ENCODE measurements around the gene KCNMA1.

KCNMA1 gene

DNA sequence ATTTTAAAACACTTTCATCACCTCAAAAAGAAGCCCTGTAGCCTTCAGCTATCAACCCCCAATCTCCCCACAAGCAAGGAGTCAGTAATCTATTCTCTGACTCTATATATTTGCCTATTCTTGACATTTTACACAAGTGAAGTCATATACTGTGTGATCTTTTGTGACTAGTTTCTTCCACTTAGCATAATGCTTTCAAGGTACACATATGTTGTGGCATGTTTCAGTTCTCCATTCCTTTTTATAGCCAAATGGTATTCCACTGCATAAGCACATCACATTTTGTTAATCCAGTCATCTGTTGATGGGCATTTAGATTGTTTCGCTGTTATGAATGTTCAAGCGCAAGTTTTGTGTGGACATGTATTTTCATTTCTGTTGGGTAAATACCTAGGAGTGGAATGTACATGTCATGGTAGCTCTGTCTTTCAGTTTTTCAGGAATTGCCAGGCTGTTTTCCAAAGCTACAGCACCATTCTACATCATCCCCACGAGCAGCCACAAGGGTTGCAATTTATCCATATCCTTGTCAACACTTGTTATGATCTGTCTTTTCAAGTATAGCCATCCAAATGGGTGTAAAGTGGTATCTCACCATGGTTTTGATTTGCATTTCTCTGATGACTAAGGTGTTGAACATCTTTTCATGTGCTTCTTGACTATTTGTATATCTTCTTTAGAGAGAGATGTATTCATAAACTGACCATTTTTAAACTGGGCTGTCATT, 405.6 kb downstream of the KCNMA1 start:
- no peak for DNase-seq
- peak; percentile 65 for ATAC-seq
- Mint-ChIP-seq H3K4me1 (peaks cover 7% of the 10 kb centered on the region), H3K4me3 (no peak overlapping the region), H3K9me3 (no peaks in the 10 kb centered on the region), H3K27me3 (peaks cover 2% of the 10 kb centered on the region), H3K36me3 (ENCODE audit: low read depth) (no peaks in the 10 kb centered on the region), H3K27ac (no peak overlapping the region)

DNA sequence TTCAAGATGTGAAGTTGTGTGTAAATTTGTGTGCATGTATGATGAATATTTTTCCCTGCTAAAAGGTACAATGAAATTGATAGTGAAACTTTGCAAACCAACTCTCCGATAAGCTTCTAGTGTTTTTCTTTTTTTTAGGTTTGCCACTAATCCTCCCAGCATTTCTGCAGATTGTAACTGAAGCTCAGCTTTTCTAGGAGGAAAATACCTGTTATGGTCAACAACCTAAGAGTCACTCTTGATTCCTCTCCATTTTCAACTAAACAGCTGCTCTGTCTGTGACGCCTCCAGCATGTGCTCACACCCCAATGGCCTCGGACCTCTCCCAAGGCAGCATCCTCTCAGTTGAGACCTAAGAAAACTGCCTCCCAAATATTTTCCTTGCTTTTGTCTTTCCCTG, 406.2 kb downstream of the KCNMA1 start:
- ATAC-seq (no peak), DNase-seq (no peak)
- peak overlapping the region; percentile 20 for H3K27ac Mint-ChIP-seq
- H3K9me3 Mint-ChIP-seq = no peaks in the 10 kb centered on the region
- peaks cover 7% of the 10 kb centered on the region for H3K4me1 Mint-ChIP-seq
- H3K4me3 Mint-ChIP-seq = no peak overlapping the region
- H3K27me3 Mint-ChIP-seq = peaks cover 2% of the 10 kb centered on the region
- no peaks in the 10 kb centered on the region for H3K36me3 Mint-ChIP-seq (ENCODE audit: low read depth)

DNA sequence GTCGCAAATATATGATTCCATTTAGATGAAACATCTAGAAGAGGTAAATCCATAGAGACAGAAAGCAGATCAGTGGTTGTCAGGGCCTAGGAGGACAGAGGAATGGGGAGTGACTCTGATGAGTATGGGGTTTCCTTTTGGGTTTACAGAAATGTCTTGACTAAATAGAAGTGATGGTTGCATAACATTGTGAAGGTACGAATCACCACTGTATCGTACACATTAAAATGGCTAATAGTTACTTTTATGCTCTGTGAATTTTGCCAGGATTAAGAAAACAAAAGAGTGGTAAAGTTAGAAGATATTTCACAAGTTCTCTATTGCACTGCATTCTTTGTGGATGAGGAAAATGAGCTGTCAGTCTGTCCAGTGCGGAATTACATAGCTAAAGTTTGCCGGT, 407.4 kb downstream of the KCNMA1 start:
- H3K9me3 Mint-ChIP-seq = no peaks in the 10 kb centered on the region

DNA sequence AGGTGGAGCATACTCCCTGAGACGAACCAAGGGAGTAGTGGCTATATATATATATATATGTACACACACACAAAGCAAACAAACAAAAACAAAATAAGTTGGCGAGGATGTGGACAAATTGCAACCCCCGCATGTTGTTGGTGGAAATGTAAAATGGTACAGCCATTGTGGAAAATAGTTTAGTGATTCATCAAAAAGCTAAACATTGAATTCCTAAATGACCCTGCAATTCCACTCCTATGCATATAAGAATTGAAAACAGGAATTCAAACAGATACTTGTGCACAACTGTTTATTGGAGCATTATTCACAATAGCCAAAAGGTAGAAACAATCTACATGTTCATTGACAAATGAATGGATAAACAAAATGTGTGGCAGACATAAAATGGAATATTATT, 407.9 kb downstream of the KCNMA1 start:
- Mint-ChIP-seq H3K36me3 (ENCODE audit: low read depth) (no peaks in the 10 kb centered on the region), H3K4me1 (peaks cover 14% of the 10 kb centered on the region), H3K4me3 (no peak overlapping the region), H3K27me3 (peaks cover 2% of the 10 kb centered on the region), H3K9me3 (no peaks in the 10 kb centered on the region), H3K27ac (no peak overlapping the region)
- no peak for ATAC-seq
- DNase-seq = no peak

More for the DNA sequence above, 407.4 kb downstream of the KCNMA1 start:
- peaks cover 11% of the 10 kb centered on the region for H3K4me1 Mint-ChIP-seq
- ATAC-seq (no peak), DNase-seq (no peak)
- H3K36me3 Mint-ChIP-seq (ENCODE audit: low read depth) = no peaks in the 10 kb centered on the region
- H3K4me3 Mint-ChIP-seq = no peak overlapping the region
- H3K27ac Mint-ChIP-seq = no peak overlapping the region
- peaks cover 2% of the 10 kb centered on the region for H3K27me3 Mint-ChIP-seq

DNA sequence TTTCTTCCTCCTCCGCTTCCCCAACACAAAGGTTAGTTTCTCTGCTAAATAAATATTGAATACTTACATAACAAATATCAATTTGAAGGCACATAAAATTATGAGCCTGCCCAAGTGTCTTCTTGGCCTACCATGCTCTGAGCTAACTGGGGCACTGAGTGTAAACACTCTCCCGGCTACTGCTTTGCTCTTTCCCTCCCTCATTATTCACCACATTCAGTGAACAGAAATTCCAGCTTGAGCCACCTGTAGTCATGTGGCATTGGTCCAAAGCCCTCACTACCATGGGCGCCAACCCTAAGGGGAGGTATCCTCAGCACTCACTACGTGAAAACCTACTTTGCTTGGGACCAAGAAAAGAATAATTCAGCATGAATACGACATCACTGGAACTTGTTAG, 409.0 kb downstream of the KCNMA1 start:
- H3K4me3 Mint-ChIP-seq = no peak overlapping the region
- DNase-seq (no peak), ATAC-seq (no peak)
- H3K9me3 Mint-ChIP-seq = no peaks in the 10 kb centered on the region
- no peak overlapping the region for H3K27ac Mint-ChIP-seq
- no peaks in the 10 kb centered on the region for H3K36me3 Mint-ChIP-seq (ENCODE audit: low read depth)
- peaks cover under 1% of the 10 kb centered on the region for H3K27me3 Mint-ChIP-seq
- peaks cover 14% of the 10 kb centered on the region for H3K4me1 Mint-ChIP-seq

DNA sequence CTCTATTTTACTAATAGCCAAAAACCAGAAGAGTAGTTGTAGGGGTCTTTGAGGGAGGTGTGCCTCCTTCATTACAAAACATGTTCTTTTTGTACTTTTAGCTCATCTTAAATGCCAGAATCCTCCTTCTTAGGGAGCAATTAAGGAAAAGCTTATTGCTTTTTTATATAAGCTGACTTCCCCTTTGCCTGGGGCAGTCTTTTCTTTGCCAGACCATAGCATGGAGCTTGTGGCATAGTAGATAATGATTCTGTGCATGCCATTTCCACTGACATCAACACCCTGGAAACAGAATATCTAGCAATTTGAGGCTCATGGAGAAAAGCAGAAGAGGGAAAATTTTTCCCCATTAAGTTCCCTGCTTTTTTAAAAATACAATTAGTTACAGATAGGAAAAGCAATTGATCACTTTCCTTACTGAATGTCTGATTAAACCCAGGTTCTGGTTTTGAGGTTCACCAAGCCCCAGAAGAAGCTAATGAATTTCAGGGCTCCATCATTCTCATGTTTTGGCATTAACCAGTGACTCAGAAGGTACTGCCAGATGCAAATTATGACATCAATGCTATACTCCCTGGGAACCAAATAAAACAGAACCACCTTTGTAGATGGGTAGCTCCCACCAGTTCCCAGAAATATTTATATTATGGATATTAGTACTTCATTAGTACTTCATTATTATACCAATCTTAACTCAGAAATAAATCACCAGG, 410.6 kb downstream of the KCNMA1 start:
- Mint-ChIP-seq H3K36me3 (ENCODE audit: low read depth) (no peaks in the 10 kb centered on the region), H3K4me1 (peaks cover 14% of the 10 kb centered on the region), H3K9me3 (no peaks in the 10 kb centered on the region), H3K27me3 (peaks cover 3% of the 10 kb centered on the region), H3K4me3 (no peak overlapping the region), H3K27ac (no peak overlapping the region)
- ATAC-seq (no peak), DNase-seq (no peak)

DNA sequence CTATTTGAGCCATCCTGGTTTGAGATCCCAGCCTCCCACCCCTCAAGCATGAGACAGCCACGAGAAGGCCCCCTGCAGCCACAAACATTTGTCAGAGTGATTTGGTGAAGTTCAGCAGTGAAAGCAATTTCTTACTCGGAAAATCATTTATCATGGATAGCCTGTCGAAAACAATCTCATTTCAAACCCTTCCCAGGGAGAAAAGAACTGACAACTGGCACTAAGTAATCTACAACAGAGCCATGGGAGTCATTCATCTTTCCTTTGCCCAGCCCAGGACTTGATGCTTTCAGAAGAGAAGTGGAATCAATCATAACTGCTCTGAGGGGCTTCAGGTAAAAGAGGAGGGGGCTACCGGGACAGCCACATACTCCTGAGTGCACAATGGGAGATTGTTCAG, 411.2 kb downstream of the KCNMA1 start:
- ATAC-seq = no peak
- DNase-seq = no peak
- no peak overlapping the region for H3K27ac Mint-ChIP-seq
- H3K4me3 Mint-ChIP-seq = no peak overlapping the region
- H3K27me3 Mint-ChIP-seq = peaks cover 3% of the 10 kb centered on the region
- no peaks in the 10 kb centered on the region for H3K9me3 Mint-ChIP-seq
- H3K4me1 Mint-ChIP-seq = peaks cover 9% of the 10 kb centered on the region
- H3K36me3 Mint-ChIP-seq (ENCODE audit: low read depth) = no peaks in the 10 kb centered on the region

DNA sequence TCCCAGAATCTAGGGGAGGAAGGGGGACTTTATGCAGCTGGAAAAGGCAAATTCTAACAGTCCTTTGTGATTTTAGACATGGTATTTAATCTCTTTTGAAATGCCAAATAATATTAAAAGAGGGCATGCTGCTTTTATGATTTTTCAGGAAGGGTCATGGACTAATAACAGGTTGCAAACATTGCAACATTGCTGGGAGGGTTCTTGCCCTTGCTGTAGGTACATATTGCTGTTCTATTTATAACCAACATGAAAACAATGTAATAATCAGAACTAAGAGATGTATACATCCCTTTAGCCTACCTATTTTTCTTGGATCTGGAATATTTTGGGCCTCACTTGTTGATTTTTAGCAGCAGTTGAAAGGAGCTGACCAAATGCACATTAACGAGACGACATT, 411.6 kb downstream of the KCNMA1 start:
- Mint-ChIP-seq H3K36me3 (ENCODE audit: low read depth) (no peaks in the 10 kb centered on the region), H3K27me3 (peaks cover 3% of the 10 kb centered on the region), H3K27ac (no peak overlapping the region), H3K4me3 (no peak overlapping the region), H3K4me1 (peaks cover 8% of the 10 kb centered on the region), H3K9me3 (no peaks in the 10 kb centered on the region)
- ATAC-seq (no peak), DNase-seq (no peak)

DNA sequence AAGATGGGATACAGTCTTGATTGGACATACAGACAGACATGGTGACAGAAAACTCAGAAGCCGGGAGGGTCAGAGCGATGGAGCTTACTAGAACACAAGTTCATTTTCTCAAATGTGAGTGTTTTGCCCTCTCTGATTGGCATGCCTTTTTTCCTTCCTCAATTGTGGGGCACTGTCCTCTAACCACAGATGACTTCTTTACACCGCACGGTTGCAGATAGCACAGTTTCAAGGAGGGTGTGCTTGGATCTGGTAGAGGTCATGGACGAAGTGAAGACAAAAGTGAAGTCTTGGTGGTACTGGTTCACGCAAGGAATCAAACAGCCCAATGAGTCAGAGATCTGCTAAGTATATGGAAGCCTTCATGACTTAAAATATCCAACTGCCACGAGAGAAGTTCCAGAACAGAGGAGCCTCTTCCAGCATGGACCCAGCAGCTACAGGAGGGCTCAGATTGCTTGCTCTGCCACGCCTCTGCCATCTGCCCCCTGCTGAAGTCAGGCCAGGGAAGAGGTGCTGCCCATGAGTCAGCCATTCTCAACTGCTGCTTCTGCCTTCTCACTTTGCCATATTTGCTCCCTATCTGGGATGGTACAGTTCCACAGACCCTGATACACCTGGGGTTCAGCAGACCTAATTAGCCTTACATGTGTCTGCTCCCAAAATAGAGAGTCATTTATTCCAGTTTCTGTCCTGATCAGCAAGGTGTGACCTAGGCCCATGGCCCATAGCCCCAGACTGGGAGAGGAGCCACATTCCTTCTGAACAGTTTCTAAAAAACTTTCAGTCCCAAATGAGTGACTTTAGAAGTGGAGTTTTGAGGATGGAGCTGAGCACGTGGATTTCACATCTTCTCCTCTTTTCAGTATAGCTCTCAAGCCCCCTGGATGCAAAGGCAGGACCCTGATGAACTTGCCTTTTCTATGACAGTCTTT, 413.8 kb downstream of the KCNMA1 start:
- peaks cover 3% of the 10 kb centered on the region for H3K27me3 Mint-ChIP-seq
- ATAC-seq = peak; percentile 28
- H3K36me3 Mint-ChIP-seq (ENCODE audit: low read depth) = no peaks in the 10 kb centered on the region
- no peak for DNase-seq
- H3K27ac Mint-ChIP-seq = no peak overlapping the region
- H3K9me3 Mint-ChIP-seq = no peaks in the 10 kb centered on the region
- no peak overlapping the region for H3K4me3 Mint-ChIP-seq
- peaks cover 8% of the 10 kb centered on the region for H3K4me1 Mint-ChIP-seq

DNA sequence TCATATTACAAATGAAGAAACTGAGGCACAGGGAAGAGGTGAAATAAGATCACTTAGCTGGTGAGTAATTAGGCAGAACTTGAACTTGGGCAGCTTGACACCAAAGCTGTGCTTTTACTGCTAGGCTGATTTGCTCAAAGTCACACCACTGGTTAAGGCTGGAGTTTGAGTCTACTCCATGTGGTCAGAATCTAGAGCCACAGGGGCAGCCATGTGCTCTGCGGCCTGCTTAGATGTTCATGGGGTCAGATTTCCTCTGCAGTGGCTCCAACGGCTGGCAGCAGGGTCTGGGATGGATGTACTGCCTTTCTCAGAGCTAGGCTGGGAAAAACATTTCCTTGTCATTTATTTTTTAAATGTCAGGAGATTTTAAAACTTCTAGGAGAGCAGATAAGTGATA, 417.5 kb downstream of the KCNMA1 start:
- peaks cover 3% of the 10 kb centered on the region for H3K4me1 Mint-ChIP-seq
- ATAC-seq (no peak), DNase-seq (no peak)
- H3K4me3 Mint-ChIP-seq = no peak overlapping the region
- H3K9me3 Mint-ChIP-seq = no peaks in the 10 kb centered on the region
- H3K36me3 Mint-ChIP-seq (ENCODE audit: low read depth) = no peaks in the 10 kb centered on the region
- peaks cover 3% of the 10 kb centered on the region for H3K27me3 Mint-ChIP-seq
- no peak overlapping the region for H3K27ac Mint-ChIP-seq

DNA sequence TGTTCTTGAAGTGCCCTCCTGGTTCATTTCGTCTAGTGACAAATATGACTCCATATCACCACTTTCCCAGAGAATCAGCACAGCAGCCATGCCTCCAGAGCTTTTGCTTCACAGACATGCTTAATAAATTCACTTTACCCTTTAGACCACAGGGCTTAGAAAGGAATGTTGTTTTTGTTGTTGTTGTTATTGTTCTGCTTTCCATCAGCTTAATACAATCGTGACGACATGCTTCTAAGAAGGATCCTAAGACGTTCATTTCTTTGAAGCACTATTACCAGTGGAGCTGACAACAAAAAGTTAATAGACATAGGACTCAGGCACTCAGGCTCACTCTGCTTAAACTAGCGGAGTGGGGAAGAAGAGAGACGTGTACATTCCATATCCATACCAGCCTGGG, 418.6 kb downstream of the KCNMA1 start:
- H3K27me3 Mint-ChIP-seq = peaks cover 3% of the 10 kb centered on the region
- DNase-seq (no peak), ATAC-seq (no peak)
- no peak overlapping the region for H3K4me3 Mint-ChIP-seq
- H3K36me3 Mint-ChIP-seq (ENCODE audit: low read depth) = no peaks in the 10 kb centered on the region
- H3K27ac Mint-ChIP-seq = no peak overlapping the region
- H3K4me1 Mint-ChIP-seq = no peaks in the 10 kb centered on the region
- no peaks in the 10 kb centered on the region for H3K9me3 Mint-ChIP-seq

DNA sequence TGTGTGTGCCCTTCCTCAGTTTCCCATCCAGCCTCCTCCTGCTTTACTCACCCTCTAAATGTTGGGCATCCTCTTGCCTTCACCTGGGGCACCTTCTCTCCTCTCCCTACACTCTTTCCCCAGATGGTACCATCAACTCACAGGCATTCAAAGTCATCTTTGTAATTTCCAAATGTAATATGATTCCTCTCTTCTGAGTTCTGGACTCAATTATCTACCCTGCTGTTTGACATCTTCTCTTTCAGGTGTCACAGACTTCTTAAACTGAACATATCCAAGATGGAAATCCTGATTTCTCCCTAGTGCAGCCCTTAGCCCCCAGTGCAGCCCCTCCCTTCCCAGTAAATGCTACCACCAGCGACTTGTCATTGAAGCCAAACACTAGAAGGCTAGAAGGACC, 422.8 kb downstream of the KCNMA1 start:
- Mint-ChIP-seq H3K4me1 (no peaks in the 10 kb centered on the region), H3K4me3 (no peak overlapping the region), H3K27me3 (peaks cover 8% of the 10 kb centered on the region), H3K36me3 (ENCODE audit: low read depth) (no peaks in the 10 kb centered on the region), H3K27ac (no peak overlapping the region), H3K9me3 (no peaks in the 10 kb centered on the region)
- no peak for ATAC-seq
- no peak for DNase-seq

DNA sequence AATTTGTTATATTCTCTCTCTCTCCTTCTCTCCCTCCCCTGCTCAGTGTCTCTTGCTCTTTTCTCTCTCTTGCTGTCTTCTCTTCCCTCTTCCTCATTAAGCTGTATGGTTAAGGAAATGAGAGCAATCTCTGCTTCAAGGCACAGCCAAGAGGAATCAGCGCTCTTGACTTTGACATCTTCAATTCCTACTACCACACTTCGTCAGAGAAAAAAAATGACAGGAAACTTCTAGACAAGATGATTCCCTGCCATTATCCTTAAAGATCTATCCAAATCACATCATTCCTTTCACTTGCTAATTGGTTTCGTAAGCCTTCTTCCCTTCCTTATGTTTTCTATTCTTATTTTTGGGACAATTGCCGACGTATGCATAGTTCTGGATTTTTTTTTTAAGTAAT, 425.0 kb downstream of the KCNMA1 start:
- Mint-ChIP-seq H3K36me3 (ENCODE audit: low read depth) (no peaks in the 10 kb centered on the region), H3K27ac (no peak overlapping the region), H3K4me3 (no peak overlapping the region), H3K4me1 (no peaks in the 10 kb centered on the region), H3K9me3 (no peaks in the 10 kb centered on the region), H3K27me3 (peaks cover 9% of the 10 kb centered on the region)
- ATAC-seq = no peak
- no peak for DNase-seq

DNA sequence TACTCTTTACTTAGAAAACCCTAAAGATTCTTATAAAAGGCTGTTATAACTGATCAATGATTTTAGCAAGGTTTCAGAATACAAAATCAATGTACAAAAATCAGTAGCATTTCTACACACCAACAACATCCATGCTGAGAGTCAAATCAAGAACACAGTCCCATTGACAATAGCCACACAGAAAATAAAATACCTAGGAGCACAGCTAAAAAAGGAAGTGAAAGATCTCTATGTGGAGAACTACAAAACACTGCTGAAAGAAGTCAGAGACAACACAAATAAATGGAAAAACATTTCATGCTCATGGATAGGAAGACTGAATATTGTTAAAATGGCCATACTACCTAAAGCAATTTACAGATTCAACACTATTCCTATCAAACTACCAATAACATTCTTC, 427.0 kb downstream of the KCNMA1 start:
- H3K27me3 Mint-ChIP-seq = peaks cover 9% of the 10 kb centered on the region
- H3K27ac Mint-ChIP-seq = no peak overlapping the region
- ATAC-seq (no peak), DNase-seq (no peak)
- H3K4me1 Mint-ChIP-seq = no peaks in the 10 kb centered on the region
- no peaks in the 10 kb centered on the region for H3K36me3 Mint-ChIP-seq (ENCODE audit: low read depth)
- H3K4me3 Mint-ChIP-seq = no peak overlapping the region
- no peaks in the 10 kb centered on the region for H3K9me3 Mint-ChIP-seq
